GM18873 (cell line): Measurements from ENCODE around the gene RANBP3.
"Not testable (repeated sequence)": the region's sequence is repeated elsewhere in the genome, so short reads cannot be mapped to it uniquely, and the experiment has no call there.

Experiments used
- ATAC-seq: cut with Tn5 transposase; IDR thresholded peaks from one replicate; pipeline ENCODE4 v1.9.1; 2021; ENCODE audit warnings: mild to moderate bottlenecking, moderate library complexity, moderate number of reproducible peaks; ENCODE audit not compliant: unreplicated experiment, low FRiP score

RANBP3 gene

GRCh38 chr19:5967994-5968430 is 9.9 kb downstream of the RANBP3 start:
- no peak for ATAC-seq

- ATAC-seq: no peak
Observed at GRCh38 chr19:5967571-5967970, 10.4 kb downstream of the RANBP3 start.

GRCh38 chr19:5966941-5967340 is 11.0 kb downstream of the RANBP3 start:
- no peak for ATAC-seq

- ATAC-seq: no peak
Observed at GRCh38 chr19:5966215-5966614, 11.7 kb downstream of the RANBP3 start.

- ATAC-seq: no peak
Observed at GRCh38 chr19:5964816-5965565, 12.9 kb downstream of the RANBP3 start.

- ATAC-seq: no peak
Observed at GRCh38 chr19:5963855-5964254, 14.1 kb downstream of the RANBP3 start.

- ATAC-seq: not testable (repeated sequence)
Observed at GRCh38 chr19:5963259-5963658, 14.7 kb downstream of the RANBP3 start.

- no peak for ATAC-seq
Observed at GRCh38 chr19:5961969-5962945, 15.7 kb downstream of the RANBP3 start.

- not testable (repeated sequence) for ATAC-seq
Observed at GRCh38 chr19:5961641-5961968, 16.3 kb downstream of the RANBP3 start.

GRCh38 chr19:5960005-5961001 is 17.6 kb downstream of the RANBP3 start:
- no peak for ATAC-seq

GRCh38 chr19:5959260-5960004 is 18.5 kb downstream of the RANBP3 start:
- ATAC-seq: no peak

GRCh38 chr19:5958851-5959122 is 19.2 kb downstream of the RANBP3 start:
- no peak for ATAC-seq

- no peak for ATAC-seq
Observed at GRCh38 chr19:5958074-5958850, 19.7 kb downstream of the RANBP3 start.

- ATAC-seq: no peak
Observed at GRCh38 chr19:5957170-5957569, 20.8 kb downstream of the RANBP3 start.

GRCh38 chr19:5956728-5957127 is 21.2 kb downstream of the RANBP3 start:
- no peak for ATAC-seq

GRCh38 chr19:5956323-5956722 is 21.6 kb downstream of the RANBP3 start:
- no peak for ATAC-seq

- no peak for ATAC-seq
Observed at GRCh38 chr19:5955636-5955935, 22.4 kb downstream of the RANBP3 start.

GRCh38 chr19:5954293-5954692 is 23.6 kb downstream of the RANBP3 start:
- no peak for ATAC-seq

GRCh38 chr19:5953680-5954213 is 24.2 kb downstream of the RANBP3 start:
- ATAC-seq: no peak
